NB4 (cell line): ENCODE data around the gene JSRP1.

Experiments used
- CTCF ChIP-seq: IDR thresholded peaks from one replicate; pipeline ENCODE4 v1.5.1; 2012; ENCODE audit warnings: low read depth, low read length
- POLR2A ChIP-seq: IDR thresholded peaks from 2 replicates; pipeline ENCODE4 v1.6.1; 2011; ENCODE audit warnings: mild to moderate bottlenecking; ENCODE audit not compliant: insufficient read length; ENCODE audit errors: extremely low read depth

GRCh38 chr19:2235381-2236063, 20.7 kb downstream of the JSRP1 start:
- no peak for TF ChIP-seq CTCF
- TF ChIP-seq POLR2A = no peak
